HG03064 (cell line): ENCODE results near the gene AQP12B.

Source experiments
- ATAC-seq: cut with Tn5 transposase; IDR thresholded peaks from one replicate; pipeline ENCODE4 v1.9.1; 2021; ENCODE audit warnings: low read depth; ENCODE audit not compliant: unreplicated experiment

AQP12B gene

DNA sequence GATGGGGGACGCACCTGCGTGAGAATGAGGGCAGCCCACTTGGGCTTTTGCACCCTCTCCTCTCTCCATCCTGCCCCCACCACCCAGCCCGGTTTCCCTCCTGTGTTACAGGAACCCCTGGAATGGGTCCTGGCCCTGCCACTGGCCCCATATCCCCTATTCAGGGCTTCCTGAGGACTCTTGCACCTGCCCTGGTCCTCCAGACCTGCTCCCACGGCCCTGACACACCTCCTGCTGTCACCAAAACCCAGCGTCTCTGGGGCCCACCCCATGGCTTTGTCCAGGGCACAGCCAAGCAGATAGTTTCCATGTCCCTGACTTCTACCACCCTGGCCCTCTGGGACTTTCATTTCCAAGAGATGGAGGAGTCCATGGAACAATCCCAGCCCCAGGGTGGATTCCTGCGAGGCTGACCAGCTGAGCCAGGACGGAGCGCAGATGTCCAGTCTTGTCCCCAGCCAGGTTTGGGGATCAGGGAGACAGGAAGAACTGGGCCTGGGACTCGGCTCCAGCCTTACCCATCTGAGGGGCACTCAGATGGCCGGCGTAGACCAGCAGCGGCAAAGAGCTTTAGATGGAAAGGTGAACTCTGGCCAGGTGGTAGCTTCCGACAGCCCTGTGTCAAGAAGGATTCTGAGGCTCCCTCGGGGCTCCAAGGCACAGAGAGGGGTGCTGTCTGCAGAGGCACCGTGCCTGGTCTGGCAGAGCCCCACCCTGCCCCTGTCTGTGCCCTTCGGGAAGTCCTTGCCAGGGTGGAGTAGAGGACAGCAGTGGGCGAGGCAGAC is 45.4 kb downstream of the AQP12B start:
- no peak for ATAC-seq

GRCh38 chr2:240636563-240637115 is 46.0 kb downstream of the AQP12B start:
- no peak for ATAC-seq

GRCh38 chr2:240635998-240636547 is 46.6 kb downstream of the AQP12B start:
- no peak for ATAC-seq

DNA sequence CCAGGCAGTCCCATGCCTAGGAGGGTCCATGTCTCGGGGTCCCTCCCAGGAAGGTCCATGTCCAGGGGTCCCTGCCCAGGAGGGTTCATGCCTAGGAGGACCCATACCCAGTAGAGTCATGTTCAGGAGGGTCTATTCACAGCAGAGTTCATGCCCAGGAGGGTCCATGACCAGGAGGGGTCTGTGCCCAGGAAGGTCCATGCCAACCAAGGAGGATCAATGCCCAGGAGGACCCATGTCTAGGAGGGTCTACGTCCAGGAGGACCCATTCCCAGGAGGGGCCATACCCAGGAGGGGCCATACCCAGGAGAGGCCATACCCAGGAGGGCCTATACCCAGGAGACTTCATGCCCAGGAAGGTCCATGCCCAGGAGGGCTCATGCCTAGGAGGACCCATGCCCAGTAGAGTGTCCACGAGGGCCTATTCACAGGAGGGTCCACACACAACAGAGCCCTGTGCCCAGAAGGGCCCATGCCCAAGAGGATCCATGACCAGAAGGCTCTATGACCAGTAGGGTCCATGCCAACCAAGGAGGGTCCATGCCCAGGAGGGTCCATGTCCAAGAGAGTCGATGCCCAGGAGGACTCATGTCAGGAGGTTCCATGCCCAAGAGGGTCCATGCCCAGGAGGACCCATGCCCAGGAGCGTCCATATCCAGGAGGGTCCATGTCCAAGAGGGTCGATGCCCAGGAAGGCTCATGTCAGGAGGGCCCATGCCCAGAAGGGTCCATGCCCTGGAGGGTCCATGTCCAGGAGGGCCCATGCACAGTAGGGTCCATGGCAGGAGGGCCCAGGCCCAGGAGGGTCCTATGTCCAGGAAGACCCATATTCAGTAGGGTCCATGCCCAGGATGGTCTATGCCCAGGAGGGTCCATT is 47.3 kb downstream of the AQP12B start:
- no peak for ATAC-seq

DNA sequence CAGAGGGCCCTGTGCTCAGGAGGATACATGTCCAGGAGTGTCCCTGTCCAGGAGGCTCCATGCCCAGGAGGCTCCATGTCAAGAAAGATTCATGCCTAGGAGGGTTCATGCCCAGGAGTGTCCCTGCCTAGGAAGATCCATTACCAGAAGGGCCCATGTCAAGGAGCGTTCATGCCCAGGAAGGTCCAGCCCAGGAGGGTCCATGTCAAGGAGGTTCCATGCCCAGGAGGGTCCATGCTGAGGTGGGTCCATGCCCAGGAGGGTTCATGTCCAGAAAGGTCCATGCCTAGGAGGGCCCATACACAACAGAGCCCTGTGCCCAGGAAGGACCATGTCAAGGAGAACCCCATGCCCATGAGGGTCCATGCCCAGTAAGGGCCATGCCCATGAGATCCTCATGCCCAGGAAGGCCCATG is 50.4 kb downstream of the AQP12B start:
- ATAC-seq, result no peak

DNA sequence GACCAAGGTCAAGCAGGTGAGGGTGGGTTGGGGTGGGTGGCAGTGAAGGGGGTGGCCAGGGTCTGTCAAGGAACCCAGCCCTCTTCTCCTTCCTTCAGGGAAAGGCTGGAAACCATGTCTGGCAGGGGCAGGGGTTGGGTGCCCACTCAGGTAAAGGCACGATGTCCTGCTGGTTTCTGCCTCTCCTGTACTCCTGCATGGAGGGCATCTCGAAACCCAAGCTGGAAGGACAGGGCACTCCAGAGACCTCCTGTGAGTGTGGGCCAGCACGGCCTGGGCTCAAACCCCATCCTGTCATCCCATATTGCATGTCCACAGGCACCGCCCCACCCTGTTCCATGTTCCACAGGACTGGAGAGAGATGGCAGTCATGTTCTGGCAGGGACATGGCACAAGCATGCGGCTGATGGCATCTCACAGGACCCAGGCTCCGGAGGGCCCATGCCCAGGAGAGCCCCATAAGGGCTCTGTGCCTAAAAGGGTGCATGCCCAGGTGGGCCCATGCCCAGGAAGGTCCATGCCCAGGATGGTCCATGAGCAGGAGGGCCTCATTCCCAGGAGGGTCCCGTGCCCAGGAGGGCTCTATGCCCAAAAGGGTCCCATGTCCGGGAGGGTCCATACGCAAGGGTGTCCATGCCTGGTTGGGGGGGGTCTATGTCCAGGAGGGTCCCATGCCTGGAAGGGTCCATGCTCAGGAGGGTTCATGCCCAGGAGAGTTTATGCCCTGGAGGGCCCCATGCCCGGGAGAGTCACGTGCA is 51.0 kb downstream of the AQP12B start:
- ATAC-seq, result no peak

GRCh38 chr2:240630771-240631547 is 51.7 kb downstream of the AQP12B start:
- ATAC-seq, result no peak

GRCh38 chr2:240629968-240630770 is 52.5 kb downstream of the AQP12B start:
- no peak for ATAC-seq

DNA sequence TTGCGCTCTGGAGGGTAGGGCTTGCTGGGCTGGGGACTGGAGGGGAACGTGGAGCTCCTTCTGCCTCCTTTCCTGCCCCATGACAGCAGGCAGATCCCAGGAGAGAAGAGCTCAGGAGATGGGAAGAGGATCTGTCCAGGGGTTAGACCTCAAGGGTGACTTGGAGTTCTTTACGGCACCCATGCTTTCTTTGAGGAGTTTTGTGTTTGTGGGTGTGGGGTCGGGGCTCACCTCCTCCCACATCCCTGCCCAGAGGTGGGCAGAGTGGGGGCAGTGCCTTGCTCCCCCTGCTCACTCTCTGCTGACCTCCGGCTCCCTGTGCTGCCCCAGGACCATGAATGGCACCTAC is 53.1 kb downstream of the AQP12B start:
- ATAC-seq, result no peak

DNA sequence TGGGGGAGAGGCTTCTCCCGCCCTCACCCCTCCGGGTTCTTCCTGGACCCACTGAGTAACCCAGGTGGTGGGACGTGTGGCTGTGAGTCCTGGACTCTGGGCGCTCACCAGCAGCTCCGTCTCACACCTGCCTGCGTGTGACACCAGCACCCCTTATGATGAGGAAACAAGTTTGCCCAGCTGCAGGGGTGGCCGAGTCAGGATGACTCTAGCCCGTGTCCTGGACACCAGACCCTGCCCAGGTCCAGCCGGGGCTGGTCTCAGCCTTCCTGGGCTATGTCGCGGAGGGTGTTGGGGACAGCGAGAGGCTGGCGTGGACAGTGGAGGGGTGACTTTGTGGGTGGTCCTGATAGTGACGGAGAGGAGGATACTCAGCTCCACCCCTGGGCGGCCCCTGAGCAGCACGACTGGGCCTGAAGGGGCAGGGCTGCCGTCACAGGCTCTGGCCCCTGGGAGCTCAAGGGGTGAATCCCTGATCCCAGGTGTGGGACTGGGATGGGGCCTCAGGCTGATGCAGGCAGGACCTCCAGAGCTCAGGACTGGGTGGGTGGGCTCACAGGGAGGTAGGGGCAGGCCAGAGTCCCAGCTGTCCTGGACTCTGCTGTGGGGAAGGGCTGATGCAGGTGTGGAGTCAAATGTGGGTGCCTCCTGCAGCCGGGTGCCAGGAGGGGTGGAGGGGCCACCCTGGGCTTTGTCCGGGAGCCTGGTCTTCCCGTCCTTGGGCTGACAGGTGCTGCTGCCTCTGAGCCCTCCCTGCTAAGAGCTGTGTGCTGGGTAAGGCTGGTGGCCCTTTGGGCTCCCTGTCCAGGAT is 53.7 kb downstream of the AQP12B start:
- ATAC-seq, result no peak

DNA sequence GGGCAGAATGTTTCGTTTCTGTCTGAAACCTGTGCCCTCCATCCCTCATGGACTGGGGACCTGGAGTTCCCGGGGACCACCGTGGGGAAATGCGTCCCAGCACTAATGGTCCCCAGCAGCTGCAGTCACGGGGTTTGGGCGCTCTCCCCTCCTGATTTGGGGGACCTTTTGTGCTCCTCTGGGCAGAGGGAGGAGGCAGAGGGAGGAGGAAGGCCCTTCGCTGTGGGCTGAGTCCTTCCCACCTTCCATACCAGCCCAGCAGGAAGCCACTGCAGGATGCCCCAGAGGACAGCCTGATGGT is 54.2 kb downstream of the AQP12B start:
- no peak for ATAC-seq

DNA sequence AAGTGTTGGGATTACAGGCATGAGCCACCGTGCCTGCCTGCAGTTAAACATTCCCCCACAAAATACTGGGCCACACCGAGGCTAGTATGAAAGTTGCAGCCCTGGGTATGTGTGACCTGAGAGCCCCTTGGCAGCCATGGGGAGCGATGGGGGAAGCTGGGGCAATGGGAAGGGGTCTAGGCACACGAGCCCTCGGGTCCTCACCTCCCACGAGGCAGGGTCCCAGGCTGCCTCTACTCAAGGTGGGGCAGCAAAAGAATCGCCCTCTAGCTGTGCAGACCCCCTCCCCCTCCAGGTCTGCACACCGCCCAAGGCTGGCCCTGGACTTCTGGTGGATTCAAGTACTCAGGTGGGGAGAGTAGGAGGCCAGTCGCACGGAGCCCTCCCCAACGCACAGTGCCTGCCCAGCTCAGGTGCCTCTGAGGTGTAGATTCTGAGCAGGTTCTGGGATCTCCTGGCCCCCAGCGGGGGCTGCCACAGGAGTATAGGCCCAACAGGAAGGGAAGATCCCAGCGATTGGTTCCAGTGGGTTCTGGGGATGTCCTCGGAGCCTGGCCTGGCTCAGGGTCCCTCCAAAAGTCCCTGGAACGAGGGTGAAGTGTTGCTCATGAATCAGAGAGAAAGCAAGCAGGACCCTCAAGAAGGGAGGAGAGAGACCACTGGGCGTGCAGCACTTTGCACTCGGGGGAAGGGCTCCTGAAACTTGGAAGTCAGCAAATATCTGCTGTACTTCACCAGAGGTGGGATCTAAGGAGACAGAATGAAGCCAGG is 54.8 kb downstream of the AQP12B start:
- ATAC-seq, result no peak

- ATAC-seq, result no peak
Measured at GRCh38 chr2:240626531-240627300, 56.0 kb downstream of the AQP12B start.
